Measurements from ENCODE around the gene PDZK1.
"Not testable (repeated sequence)": the region's sequence is repeated elsewhere in the genome, so short reads cannot be mapped to it uniquely, and the experiment has no call there.

The PDZK1 gene

DNA sequence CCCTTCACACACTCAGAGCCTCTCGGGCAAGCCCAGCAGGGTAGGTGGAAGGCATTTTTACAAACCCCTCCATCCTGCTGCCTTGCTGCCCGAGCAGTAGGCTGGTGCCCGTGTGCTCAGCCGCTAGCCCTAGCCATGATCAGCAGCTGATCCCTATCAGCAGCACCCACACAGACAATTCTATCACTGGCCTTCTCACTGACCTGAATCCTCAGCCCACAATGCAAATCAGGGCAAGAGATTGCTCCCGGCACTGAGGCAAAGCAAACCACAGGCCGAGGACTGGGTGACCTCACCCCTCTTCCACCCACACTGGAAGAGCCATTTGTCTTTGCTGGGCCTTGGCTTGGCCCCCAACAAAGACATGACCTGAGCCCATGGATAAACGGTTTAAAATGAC, 895 bp upstream of the PDZK1 start:
- no peak for DNase-seq

- no peak for DNase-seq
These were observed 993 bp downstream of the PDZK1 start for GRCh38 chr1:145706086-145706664.

- DNase-seq = no peak
These were observed 1.5 kb downstream of the PDZK1 start for GRCh38 chr1:145705622-145706021.

- DNase-seq = no peak
These were observed 4.3 kb downstream of the PDZK1 start for GRCh38 chr1:145702826-145703225.

GRCh38 chr1:145702052-145702451, 5.1 kb downstream of the PDZK1 start:
- no peak for DNase-seq

DNA sequence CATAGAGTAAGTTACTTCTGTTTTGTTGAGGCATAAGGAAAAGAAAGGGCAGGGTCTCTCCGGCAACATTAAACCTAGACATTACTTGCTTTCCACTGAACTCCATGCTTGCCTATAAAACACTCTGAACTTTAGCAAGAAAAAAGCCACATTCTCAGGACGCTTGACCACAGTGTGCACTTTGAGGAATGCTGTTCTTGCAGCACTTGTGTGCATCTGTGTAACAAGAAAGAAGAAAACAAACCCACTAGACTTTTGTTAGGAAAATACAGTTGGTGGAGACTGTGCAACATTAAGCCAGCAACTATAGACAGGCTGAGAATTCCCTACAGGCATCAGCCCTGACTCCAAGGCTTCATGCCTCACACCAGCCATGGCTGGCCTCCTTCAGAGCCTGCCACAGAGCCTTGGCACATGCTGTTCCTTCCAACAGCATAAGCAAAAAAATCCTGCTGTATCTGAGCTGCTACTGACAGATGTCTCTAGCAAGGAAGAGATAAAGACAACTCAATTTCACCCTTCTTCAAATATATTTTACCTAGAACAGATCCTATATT, 5.8 kb downstream of the PDZK1 start:
- DNase-seq = no peak

DNA sequence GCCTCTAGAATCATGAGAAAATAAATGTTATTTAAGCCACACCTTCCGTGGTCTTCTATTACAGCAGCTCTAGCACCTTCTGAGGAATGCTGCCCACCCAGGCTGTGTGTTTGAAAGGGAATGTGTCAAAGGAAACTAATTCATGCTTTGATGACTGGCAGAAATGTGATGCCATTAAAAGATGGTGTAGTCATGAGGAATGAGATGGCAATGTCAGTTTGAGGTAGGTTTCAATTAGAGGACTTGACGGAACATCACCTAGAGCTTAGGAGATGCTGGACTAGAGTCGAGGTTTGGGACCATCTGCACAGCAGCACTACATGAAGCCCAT, 10.6 kb downstream of the PDZK1 start:
- no peak for DNase-seq

DNA sequence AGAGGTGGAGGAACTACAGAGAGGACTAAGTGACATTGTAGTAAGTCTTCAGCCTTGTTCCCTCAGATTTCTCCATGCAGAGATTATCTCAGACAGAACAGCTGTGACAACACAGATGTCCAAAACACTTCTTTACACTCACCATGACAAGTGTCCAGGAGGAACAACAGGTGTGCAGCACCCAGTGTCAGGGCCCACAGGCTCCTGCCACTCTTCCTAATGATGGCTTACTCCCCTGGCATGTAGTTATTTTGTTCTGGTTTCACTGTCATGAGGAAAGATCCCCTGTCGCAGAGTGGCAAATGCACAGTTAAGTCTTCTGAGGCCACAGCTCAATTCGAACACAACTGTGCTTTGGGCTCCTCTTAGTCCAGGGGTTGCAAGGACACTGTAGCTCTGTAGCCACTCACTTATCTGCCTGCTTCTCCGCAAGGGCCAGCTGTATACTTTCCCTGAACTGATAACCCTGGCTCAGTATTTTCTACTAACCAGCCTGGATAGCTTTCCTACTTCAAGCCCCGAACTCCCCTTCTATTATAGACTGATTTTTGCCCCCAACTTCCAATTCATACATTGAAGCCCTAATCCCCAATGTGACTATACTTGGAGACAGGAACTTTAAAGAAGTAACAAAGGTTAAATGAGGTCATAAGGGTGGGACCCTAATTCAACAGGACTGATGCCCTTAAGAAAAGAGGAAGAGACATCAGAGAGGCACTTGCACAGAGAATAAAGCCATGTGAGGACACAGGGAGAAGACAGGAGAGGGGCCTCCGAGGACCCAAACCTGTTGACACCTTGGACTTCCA, 11.1 kb downstream of the PDZK1 start:
- no peak for DNase-seq

DNA sequence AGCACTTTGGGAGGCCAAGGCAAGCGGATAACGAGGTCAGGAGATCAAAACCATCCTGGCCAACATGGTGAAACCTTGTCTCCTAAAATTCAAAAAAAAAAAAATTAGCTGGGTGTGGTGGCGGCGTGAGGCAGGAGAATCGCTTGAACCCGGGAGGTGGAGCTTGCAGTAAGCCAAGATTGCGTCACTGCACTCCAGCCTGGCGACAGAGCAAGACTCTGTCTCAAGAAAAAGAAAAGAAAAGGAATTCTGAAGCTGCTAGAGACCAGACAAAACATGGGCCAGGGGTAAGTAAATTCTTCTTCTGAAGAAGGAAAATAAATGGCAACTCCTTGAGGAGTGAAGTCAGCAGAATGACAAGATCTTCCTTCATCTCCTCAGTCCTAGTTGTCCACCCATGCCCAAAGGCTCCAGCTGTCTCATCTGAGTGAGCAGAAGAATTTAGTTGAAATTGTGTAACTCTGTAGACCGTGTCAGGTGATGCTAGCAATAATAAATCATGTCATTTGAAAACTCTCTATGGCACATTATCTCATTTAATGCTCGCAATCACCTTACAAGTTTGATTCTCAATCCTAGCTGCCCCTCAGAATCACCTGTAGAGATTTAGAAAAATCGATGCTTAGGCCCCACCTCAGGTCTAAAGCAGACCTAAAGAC, 14.3 kb downstream of the PDZK1 start:
- DNase-seq = no peak

GRCh38 chr1:145690587-145691558, 16.3 kb downstream of the PDZK1 start:
- DNase-seq = no peak

DNA sequence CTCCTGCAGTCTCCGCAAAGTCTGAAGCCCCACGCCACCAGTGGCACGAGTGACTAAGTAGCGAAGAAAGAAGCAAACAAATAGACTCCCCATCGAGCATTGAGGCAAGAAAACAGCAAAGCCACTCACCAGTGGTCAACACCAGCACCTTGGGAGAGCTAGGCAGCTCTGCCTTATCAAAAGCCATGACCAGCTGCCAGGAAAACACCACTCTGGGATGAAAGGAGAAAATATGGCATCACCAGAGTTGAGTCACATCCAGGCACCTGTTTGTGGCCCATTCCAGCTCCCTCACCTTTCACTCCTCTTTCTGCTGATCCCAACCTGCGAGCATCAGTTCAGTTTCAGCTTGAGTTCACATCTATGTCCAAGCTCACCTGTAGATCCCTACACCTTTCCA, 17.2 kb downstream of the PDZK1 start:
- no peak for DNase-seq

GRCh38 chr1:145688924-145689323, 18.2 kb downstream of the PDZK1 start:
- no peak for DNase-seq

DNA sequence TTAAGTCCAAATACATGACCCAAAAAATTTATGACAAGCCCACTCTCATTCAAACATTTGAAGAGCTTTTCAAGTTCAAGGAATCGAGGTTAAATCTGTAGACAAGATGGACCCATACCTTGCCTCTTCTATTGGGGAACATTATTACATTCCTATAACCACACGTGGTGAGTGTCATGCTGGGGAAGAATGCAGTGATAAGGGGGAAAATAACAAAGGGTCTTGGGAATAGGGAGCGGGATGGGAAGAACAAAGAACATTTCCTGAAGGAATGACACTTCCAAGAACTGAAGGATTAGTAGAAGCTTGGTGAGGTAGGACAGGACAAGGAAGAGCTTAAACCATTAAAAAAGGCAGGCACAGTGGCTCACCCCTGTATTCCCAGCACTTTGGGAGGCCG, 18.8 kb downstream of the PDZK1 start:
- DNase-seq = no peak

- not testable (repeated sequence) for DNase-seq
These were observed 21.1 kb downstream of the PDZK1 start for GRCh38 chr1:145686078-145686477.

DNA sequence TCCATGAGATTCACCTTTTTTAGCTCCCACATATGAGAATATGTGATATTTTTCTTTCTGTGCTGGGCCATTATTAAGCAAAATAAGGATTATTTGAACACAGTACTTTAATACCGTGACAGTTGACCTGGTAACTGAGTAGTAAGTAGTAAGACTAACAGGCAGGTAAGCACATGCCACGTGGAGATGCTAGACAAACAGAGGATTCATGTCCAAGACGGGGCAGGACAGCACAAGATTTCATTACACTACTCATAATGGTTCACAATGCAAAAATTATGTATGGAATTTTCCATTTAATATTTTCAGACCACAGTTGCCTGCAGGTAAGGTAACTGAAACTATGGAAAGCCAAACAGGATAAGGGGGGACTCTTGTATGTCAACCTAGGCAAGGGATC, 22.3 kb downstream of the PDZK1 start:
- DNase-seq = not testable (repeated sequence)

- DNase-seq = not testable (repeated sequence)
These were observed 34.0 kb downstream of the PDZK1 start for GRCh38 chr1:145673217-145673616.

DNA sequence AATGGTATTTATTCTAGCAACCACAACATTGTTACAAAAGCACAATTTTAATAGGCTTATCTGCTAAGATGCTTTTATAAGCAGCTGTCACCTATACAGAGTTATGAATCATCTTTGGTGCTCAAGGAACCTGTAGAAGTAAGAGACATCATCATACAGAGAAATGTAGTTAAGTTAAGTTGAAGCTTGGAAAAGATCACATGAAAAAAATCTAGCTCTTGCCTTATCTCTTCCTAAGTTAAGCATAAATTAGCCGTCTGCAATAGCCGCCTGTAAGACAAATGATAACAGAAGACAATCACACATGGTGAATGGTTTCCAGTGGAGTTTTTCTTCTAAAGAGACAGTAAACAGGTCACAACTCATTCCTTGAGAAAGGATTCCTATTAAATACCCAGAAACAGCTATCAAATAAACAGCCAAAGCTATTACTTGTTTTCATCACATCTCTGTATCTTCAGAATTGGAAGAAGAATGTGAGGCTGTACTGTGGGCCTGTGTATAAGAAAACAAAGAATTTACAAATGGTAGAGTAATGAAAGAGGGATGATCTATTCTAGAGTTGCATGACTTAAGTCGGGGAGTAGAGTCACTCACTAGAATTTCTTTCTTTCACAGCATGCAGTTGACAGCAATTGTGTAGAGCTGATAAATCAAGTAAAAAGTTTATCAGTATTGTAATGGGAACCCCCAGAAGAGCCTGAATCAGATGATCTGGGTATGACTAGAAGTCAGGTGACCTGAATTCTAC, 36.0 kb downstream of the PDZK1 start:
- not testable (repeated sequence) for DNase-seq

- DNase-seq = not testable (repeated sequence)
These were observed 42.2 kb downstream of the PDZK1 start for GRCh38 chr1:145665015-145665414.

- not testable (repeated sequence) for DNase-seq
These were observed 44.7 kb downstream of the PDZK1 start for GRCh38 chr1:145662502-145662901.

DNA sequence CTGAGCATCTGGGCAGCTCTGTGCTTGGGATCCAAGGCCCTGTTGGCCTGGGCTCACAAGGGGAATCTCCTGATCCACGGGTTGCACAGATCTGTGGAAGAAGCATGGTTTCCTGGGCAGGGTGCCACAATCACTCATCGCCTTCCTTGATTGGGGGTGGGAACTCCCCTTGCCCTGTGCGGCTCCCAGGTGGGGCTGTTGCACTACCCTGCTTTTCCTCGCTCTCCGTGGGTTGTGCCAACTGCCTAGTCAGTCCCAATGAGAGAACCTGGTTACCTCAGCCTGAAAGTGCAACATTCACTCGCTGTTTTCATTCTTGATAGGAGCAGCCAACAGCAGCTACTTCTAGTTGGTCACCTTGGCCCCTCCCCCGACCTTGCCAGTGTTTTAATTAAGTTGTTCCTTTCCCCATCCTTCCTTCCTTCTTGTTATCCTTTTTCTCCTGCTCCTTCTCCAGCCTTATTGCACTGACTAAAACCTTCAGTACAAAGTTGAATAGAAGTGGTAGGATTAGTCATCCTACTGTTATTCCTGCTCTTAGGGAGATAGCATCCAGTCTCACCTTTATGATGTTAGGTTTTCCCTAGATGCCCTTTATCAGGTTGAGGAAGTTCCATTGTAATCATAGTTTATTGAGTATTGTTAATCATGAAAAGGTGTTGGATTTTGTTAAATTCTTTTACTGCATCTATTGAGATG, 50.8 kb downstream of the PDZK1 start:
- DNase-seq = not testable (repeated sequence)

DNA sequence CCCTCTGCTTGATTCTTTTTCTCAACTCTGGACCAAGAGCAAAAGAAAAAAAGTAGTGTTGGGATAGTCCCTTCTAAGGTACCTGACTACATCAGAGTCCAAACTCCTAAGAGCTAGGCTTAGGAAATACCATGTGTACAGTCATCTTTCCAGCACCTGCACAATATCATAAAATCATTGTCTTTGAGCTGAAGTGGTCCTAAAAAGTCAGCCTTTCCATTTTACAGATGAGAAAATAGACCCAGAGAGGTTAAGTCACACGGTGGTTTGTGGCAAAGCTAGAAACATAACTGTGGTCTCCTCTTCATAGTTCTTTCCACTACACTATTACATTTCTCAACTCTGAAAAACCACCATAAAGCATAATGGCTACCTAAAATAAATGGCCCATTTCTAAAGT, 63.2 kb downstream of the PDZK1 start:
- DNase-seq = not testable (repeated sequence)

All from stimulated activated CD4-positive, alpha-beta T cell treated with anti-CD3 and anti-CD28 coated beads, Interleukin-12 subunit alpha, Interleukin-12 subunit beta, amount 100 ng/mL, for 4 hours (primary cell).